ENCODE results near the gene STMN1. TPM values are rescaled to one million over a fixed set of nuclear protein-coding genes. Genes with fewer than 3 reads are reported as not detected.

The STMN1 gene
- total and polyA plus RNA-seq, 7 donors: 30.7 to 175 (median 37.5) TPM

GRCh38 chr1:25872713-25873112 is 33.5 kb downstream of the STMN1 start:
- Histone ChIP-seq H3K27ac (peak overlapping the region in 1 of 4 donors; percentile 34), H3K4me3 (no peak overlapping the region), H3K4me1 (peaks cover 0 to 43% (median 29%) of the 10 kb centered on the region in 4 donors), H3K27me3 (no peaks in the 10 kb centered on the region), H3K36me3 (peaks cover 0 to 15% (median 3%) of the 10 kb centered on the region in 4 donors), H3K9me3 (no peaks in the 10 kb centered on the region)
- 58 to 62% methylated on average over 2 of the region's 2 CpGs for WGBS, 2 donors
- intact Hi-C loops (cut with DNase I): no loop called here
- TF ChIP-seq POLR2A (IDR thresholded peaks at IDR 0.05) (no peak), POLR2AphosphoS5 (IDR thresholded peaks at IDR 0.05) (no peak), CTCF (IDR thresholded peaks at IDR 0.05) (no peak), EP300 (IDR thresholded peaks at IDR 0.05) (no peak)
- DNase-seq: no peak

GRCh38 chr1:25871704-25872494 is 34.3 kb downstream of the STMN1 start:
- Histone ChIP-seq H3K4me1 (peaks cover 0 to 43% (median 29%) of the 10 kb centered on the region in 4 donors), H3K36me3 (peaks cover 0 to 15% (median 3%) of the 10 kb centered on the region in 4 donors)
- intact Hi-C loops (cut with DNase I): no loop called here

DNA sequence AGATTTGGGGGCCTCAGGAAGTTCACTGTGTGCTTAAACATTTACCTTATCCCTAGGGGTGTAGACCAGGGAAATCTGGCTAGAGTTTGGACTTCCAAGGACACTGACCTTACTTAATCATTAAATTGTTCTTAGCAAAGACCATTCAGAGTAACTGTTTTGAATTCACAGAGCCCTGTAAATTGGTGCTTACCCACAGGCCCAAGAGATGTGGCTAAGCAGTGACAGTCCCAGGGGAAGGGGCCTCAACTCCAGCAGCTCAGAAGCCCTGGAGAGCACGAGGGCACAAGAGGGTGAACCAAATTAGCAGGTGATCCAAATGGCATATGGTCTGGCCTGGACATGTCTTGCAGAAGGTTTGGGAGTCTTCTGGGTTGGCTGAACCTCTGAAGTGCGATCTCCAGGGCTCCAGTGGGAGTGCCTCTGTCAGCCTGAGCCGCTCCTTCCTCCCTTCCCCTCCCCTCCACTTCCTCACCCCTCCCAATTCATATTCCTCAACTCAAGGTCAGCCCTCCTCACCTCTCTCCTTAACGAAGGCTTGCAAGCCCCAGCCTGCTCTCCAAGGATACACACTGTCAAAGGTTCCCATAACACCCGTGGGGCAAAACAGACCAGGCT is 35.0 kb downstream of the STMN1 start:
- no peaks in the 10 kb centered on the region for H3K9me3 ChIP-seq
- peaks cover 0 to 15% (median 3%) of the 10 kb centered on the region in 4 donors for H3K36me3 ChIP-seq
- peak; percentile 49 for DNase-seq
- no peak overlapping the region for H3K27ac ChIP-seq
- H3K4me1 ChIP-seq: peaks cover 0 to 42% (median 29%) of the 10 kb centered on the region in 4 donors
- H3K27me3 ChIP-seq: no peaks in the 10 kb centered on the region
- intact Hi-C loops (cut with DNase I): no loop called here
- 14 to 43% methylated on average over 5 of the region's 5 CpGs for WGBS, 2 donors
- no peak overlapping the region for H3K4me3 ChIP-seq
- TF ChIP-seq POLR2AphosphoS5 (IDR thresholded peaks at IDR 0.05) (no peak), EP300 (IDR thresholded peaks at IDR 0.05) (no peak), POLR2A (IDR thresholded peaks at IDR 0.05) (no peak), CTCF (IDR thresholded peaks at IDR 0.05) (no peak)

More at GRCh38 chr1:25871704-25872494, 34.3 kb downstream of the STMN1 start:
- H3K9me3 ChIP-seq: no peaks in the 10 kb centered on the region
- no peaks in the 10 kb centered on the region for H3K27me3 ChIP-seq
- peak overlapping the region in 3 of 4 donors; percentile 28 to 34 (median 29) for H3K27ac ChIP-seq
- peak; percentile 40 for DNase-seq
- 72 to 86% methylated on average over 9 of the region's 9 CpGs for WGBS, 2 donors
- TF ChIP-seq POLR2A (IDR thresholded peaks at IDR 0.05) (no peak), EP300 (IDR thresholded peaks at IDR 0.05) (no peak), CTCF (IDR thresholded peaks at IDR 0.05) (no peak), POLR2AphosphoS5 (IDR thresholded peaks at IDR 0.05) (no peak)
- no peak overlapping the region for H3K4me3 ChIP-seq

DNA sequence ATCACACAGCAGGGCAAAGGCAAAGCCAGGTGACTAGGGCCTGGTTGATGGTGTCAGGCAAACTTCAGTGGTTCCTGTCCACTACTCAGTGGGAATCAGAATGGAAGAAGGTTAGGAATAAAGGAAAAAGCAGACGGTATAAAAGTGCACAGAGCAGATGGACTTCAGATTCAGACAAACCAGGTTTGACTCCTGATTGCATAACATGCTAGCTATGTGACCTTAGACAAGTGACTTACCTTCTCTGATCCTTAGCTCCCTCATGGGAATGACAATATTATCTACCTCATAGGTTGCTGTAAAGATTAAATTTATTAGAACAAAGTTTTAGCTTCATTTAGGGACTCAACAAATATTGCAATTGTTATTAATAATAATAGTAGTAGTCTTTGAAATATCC is 35.6 kb downstream of the STMN1 start:
- Histone ChIP-seq H3K4me1 (peaks cover 0 to 36% (median 25%) of the 10 kb centered on the region in 4 donors), H3K27me3 (no peaks in the 10 kb centered on the region), H3K36me3 (peaks cover 0 to 15% (median 3%) of the 10 kb centered on the region in 4 donors), H3K4me3 (no peak overlapping the region), H3K27ac (no peak overlapping the region), H3K9me3 (no peaks in the 10 kb centered on the region)
- intact Hi-C loops (cut with DNase I): no loop called here
- whole genome bisulfite sequencing, 2 donors: 68 to 94% methylated on average over 1 of the region's 1 CpG
- TF ChIP-seq EP300 (IDR thresholded peaks at IDR 0.05): no peak
- no peak for TF ChIP-seq CTCF (IDR thresholded peaks at IDR 0.05)
- no peak for DNase-seq
